LNCaP clone FGC (cell line): ENCODE results near the gene CLMP.

Source experiments
- DNase-seq: peaks from one replicate; pipeline ENCODE4 v3.0.0-alpha.2; 2011; ENCODE audit warnings: low read depth
- H3K4me3 ChIP-seq: 2 replicates; pipeline ENCODE4 v1.5.1; 2011; ENCODE audit warnings: mild to moderate bottlenecking, low read depth, low read length, control low read depth
- TF ChIP-seq, protein P1 (sequence below): IDR thresholded peaks from 2 replicates; pipeline ENCODE4 v1.5.1; 2012; ENCODE audit warnings: mild to moderate bottlenecking; ENCODE audit not compliant: control insufficient read depth, insufficient read depth; ENCODE audit errors: extremely low read depth

The CLMP gene

GRCh38 chr11:123217897-123218296 is 22.8 kb upstream of the CLMP start:
- no peak overlapping the region for H3K4me3 ChIP-seq
- TF ChIP-seq, protein P1, sequence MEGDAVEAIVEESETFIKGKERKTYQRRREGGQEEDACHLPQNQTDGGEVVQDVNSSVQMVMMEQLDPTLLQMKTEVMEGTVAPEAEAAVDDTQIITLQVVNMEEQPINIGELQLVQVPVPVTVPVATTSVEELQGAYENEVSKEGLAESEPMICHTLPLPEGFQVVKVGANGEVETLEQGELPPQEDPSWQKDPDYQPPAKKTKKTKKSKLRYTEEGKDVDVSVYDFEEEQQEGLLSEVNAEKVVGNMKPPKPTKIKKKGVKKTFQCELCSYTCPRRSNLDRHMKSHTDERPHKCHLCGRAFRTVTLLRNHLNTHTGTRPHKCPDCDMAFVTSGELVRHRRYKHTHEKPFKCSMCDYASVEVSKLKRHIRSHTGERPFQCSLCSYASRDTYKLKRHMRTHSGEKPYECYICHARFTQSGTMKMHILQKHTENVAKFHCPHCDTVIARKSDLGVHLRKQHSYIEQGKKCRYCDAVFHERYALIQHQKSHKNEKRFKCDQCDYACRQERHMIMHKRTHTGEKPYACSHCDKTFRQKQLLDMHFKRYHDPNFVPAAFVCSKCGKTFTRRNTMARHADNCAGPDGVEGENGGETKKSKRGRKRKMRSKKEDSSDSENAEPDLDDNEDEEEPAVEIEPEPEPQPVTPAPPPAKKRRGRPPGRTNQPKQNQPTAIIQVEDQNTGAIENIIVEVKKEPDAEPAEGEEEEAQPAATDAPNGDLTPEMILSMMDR = no peak
- DNase-seq = no peak

- no peak for DNase-seq
- TF ChIP-seq, protein P1 = no peak
- H3K4me3 ChIP-seq = no peak overlapping the region
Measured at GRCh38 chr11:123216249-123216648, 21.2 kb upstream of the CLMP start.

DNA sequence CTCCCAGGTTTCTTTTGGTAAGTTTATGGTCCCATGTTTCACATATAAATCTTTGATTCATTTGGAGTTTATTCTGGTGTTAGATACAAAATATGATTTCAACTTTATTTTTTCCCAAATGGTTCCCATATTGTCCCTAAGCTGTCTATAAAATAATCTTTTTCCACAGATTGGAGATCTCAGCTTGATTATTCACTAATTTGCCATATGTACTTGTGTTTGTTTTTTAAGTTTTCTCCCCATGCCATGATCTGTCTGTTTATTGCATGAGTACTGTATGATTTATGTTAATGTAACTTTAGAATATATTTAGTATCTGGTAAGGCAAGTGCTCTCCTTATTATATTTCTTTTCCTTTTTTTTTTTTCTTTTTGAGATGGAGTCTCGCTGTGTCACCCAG is 19.9 kb upstream of the CLMP start:
- no peak overlapping the region for H3K4me3 ChIP-seq
- TF ChIP-seq, protein P1 = no peak
- DNase-seq = no peak

- H3K4me3 ChIP-seq = no peak overlapping the region
- TF ChIP-seq, protein P1 = no peak
- DNase-seq = no peak
Measured at GRCh38 chr11:123214396-123214795, 19.3 kb upstream of the CLMP start.

GRCh38 chr11:123213307-123213771 is 18.3 kb upstream of the CLMP start:
- DNase-seq = no peak
- H3K4me3 ChIP-seq = no peak overlapping the region
- TF ChIP-seq, protein P1 = no peak

DNA sequence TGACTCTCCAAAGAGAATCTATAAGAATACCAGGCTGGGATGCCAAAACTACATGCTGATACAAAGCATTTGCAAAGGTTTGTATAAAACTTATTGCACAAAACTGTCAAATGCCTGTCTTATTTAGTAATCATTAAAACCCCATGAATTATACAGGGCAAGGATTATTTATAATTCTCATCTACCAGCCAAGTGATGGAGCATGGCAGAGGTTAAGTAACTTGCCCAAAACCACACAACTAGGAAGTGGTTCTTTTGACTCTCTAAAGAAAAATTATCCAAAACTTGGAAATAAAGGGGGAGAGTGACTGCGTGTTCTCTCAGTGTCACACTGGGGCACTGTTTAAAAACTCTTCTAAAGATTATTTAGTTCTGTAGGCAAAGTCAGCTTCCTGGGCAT is 17.4 kb upstream of the CLMP start:
- H3K4me3 ChIP-seq = no peak overlapping the region
- DNase-seq = no peak
- TF ChIP-seq, protein P1 = no peak

- TF ChIP-seq, protein P1 = no peak
- DNase-seq = no peak
- H3K4me3 ChIP-seq = no peak overlapping the region
Measured at GRCh38 chr11:123211981-123212380, 16.9 kb upstream of the CLMP start.
